Left lobe of liver (tissue), 2 donors: ENCODE results near the gene SNRNP70. TPM values are rescaled to one million over a fixed set of nuclear protein-coding genes. Genes with fewer than 3 reads are reported as not detected.
"Not testable (repeated sequence)": the region's sequence is repeated elsewhere in the genome, so short reads cannot be mapped to it uniquely, and the experiment has no call there.

Experiments used
- ATAC-seq: fragments of 200-7000 bp; cut with Tn5 transposase; one replicate; pipeline ENCODE4 v1.9.1; 2020; ENCODE audit warnings: mild to moderate bottlenecking, moderate library complexity
- DNase-seq: peaks from one replicate; pipeline ENCODE4 v3.0.0-alpha.2; 2020; ENCODE audit warnings: low spot score
- total RNA-seq: library from RNA; stranded (reverse); gene quantifications from one replicate; pipeline ENCODE4 v1.2.1, GENCODE V29; 2021
- donor health status: DM: no; HTN: no; CAD: no; lungs with moderate emphysema.
- donor health status: DM: no; HTN: yes; CAD: no.

SNRNP70 gene
- total RNA-seq, 1 donor from 2014 or later, result 170 TPM

DNA sequence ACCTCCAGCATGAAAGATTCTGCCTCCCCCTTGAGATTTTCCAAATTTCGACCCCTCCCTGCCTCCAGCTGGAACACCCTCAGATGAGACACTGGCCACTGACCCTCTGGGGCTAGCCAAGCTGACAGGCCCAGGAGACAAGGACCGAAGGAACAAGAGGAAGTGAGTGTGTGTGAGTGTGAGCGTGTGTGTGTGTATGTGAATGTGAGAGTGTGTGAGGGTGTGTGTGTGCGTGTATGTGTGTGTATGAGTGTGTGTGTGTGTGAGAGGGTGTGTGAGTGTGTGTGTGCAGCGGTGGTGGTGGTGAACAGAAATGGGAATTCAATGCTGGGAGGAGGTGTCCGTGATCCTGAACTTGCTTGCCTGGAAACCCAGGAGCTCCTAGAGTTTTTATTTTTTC is 56.1 kb downstream of the SNRNP70 start:
- DNase-seq (no peak), ATAC-seq (no peak)

DNA sequence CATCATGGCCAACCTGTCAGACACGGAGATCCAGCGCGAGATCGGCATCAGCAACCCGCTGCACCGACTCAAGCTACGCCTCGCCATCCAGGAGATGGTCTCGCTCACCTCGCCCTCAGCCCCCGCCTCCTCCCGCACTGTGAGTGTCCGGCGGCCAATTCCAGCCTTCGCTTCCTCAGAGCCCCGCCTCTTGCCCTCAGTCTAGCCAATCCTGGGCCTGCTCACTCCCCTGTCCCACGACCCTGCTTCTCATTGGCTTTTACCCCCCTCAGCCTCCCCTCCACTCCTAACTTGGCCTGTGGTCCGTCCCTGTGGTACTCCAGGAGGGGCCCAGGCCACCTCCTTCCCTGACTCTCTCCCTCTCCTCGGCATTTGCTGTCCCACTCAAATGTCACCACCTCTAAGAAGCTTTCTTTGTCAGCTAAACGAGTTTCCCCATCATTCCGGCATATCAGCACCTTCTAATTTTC is 57.6 kb downstream of the SNRNP70 start:
- peak; percentile 83 for ATAC-seq
- no peak for DNase-seq

- DNase-seq (peak; percentile 77), ATAC-seq (peak; percentile 37)
Measured at GRCh38 chr19:49145573-49146407, 60.5 kb downstream of the SNRNP70 start.

GRCh38 chr19:49146408-49146770 is 61.1 kb downstream of the SNRNP70 start:
- DNase-seq, ATAC-seq: not testable (repeated sequence)

- DNase-seq (no peak), ATAC-seq (no peak)
Measured at GRCh38 chr19:49148044-49148682, 62.9 kb downstream of the SNRNP70 start.

DNA sequence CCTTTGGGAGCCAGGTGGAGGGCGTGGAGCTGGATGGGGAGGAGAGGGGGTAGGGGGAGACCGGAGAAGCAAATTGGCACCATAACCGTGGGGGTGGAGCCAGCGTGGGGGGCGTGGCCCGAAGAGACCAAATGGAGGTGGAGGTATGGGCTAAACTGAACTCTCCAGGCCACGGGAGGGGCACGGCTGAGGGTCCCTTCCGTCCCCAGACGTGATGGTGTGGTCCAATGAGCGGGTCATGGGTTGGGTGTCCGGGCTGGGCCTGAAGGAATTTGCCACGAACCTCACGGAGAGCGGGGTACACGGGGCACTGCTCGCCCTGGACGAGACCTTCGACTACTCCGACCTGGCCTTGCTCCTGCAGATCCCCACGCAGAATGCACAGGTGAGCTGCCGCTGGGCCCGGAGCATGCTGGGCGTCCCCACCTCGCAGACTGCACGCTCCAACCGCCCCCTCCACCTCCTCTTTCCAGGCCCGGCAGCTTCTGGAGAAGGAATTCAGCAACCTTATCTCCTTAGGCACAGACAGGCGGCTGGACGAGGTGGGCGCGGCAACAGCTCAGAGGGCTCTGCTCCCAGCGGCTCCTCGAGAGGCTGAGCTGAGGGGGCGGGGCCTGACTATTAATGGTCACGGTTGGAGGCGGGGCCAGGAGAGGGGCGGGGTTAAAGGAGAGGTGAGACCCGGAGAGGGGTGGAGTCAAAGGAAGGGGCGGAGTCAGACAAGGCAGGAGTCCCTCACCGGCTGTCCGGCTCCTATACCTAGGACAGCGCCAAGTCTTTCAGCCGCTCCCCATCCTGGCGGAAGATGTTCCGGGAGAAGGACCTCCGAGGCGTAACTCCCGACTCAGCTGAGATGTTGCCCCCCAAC is 63.8 kb downstream of the SNRNP70 start:
- ATAC-seq (peak; percentile 79), DNase-seq (peak; percentile 97)

DNA sequence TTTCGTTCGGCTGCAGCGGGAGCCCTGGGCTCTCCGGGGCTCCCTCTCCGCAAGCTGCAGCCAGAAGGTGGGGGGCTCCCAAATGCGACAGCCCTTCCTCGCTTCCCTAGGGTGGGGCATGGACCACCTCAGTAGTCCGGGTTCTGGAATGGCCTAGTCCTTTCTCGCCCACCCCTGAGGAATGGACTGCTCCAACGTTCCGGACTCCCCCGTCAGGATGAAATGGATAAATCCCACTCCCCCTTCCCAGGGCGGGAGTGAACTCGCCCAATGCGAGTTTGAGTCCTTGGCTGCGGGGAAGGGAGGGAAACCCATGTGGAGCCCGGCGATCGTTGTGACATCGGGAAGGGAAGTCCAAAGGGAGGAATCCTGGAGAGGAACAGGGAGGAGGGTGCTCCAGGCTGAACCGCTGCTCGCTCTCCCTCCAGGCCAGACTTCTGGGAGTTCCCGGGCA is 64.4 kb downstream of the SNRNP70 start:
- ATAC-seq (peak; percentile 32), DNase-seq (peak; percentile 72)

- DNase-seq (peak; percentile 93), ATAC-seq (peak; percentile 84)
Measured at GRCh38 chr19:49150106-49150943, 65.1 kb downstream of the SNRNP70 start.

DNA sequence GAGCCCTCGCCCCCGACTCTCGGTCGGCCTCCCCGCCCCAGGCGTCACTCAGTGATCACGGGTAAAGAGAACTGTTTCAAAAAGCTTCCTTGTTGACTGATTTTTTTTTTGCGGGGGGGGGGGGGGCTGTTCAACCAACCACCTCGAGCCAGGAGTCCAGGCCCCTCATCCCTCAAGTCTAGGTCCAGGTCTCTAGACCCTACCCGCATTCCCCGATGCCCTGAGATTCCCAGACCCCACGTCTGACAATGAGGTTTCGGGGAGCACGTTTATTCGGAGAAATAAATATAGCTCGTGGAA is 65.6 kb downstream of the SNRNP70 start:
- DNase-seq (no peak), ATAC-seq (no peak)

DNA sequence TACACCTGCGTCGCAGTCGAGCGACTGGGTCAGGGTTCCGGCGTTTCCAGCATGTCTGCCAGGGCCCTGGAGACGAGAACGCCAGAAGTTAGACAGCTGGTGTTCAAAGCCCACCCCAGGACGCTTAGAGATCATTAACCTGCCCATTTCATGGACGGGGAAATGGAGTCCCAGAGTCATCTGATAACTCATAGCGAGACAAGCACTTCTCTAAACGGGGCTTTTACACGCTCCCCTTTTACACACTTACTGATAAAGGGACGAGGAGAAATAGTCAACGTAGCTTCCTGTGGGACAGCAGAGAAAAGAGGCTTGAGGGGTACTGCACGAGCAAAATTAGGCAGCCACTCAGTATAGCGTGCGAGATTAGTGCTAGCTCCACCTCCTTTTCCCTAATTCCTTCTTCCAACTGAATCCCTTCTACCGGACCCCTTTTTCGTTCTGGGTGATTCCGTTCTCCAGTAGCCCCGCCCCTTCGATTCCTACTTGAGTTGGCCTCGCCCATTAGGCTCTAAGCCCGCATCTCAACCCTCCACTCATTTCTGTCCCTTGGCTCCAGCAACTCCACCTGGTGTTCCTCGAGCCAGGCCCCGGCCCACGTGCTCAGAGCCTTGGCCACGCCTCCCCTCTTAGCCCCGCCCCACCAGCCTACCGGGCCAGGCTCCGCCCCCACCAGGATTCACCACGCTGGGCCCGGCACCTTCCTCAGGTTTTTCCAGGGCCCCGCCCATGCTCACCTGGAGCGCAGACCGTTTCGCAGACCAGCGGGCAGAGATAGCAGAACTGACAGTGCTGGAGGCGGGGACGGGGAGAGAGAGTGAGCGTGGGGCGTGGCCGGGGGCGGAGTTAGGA is 66.2 kb downstream of the SNRNP70 start:
- DNase-seq, result peak; percentile 78
- peak; percentile 18 for ATAC-seq

DNA sequence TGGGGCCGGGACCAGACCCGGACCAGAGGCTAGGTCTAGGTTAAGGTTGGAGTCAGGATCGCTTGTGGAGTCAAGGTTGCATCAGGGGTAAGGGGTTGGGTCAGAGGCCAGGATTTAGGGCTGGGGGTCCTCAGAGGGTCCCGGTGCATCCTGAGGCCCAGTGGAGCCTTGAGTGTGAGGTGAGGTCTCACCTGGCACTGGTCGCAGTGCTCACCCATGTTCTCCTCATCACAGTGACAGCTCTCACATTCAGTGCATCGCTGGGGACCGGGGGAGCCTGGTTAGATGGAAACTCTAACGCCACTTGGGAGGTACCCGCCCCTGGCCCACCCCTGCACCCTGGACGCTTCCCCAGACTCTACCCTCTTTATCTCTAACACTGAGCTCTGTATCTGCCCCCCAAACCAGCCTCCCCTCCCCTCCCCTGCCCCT is 66.9 kb downstream of the SNRNP70 start:
- no peak for DNase-seq
- ATAC-seq, result no peak

DNA sequence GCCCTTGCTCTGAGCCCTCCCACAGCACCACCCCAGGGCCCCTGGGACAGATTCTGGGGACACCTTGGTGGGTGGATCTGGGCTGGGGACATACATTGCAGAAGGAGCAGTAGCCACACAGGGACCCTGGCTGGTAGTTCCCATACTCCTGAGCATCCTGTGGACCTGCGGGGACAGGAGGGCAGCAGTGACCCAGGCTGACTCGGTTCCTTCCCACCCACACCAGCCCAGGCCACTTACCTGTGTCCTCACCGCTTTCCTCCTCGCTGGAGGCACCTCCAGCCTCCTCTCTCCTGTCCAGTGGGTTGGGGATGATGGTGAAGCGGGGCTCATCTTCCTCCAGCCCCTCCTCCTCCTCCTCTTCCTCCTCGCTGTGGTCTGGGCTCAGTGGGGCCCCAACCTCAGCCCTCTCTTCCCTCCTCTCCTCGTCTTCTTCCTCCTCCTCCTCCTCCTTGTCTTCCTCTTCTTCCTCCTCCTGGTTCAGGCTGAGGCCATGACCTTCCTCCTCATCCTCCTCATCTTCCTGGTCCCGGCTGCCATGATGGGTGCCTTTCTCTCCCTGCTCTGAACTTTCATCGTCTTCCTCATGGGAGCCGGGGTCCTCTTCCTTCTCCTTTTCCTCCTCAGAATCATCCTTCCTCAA is 68.0 kb downstream of the SNRNP70 start:
- ATAC-seq, result no peak
- DNase-seq, result no peak

DNA sequence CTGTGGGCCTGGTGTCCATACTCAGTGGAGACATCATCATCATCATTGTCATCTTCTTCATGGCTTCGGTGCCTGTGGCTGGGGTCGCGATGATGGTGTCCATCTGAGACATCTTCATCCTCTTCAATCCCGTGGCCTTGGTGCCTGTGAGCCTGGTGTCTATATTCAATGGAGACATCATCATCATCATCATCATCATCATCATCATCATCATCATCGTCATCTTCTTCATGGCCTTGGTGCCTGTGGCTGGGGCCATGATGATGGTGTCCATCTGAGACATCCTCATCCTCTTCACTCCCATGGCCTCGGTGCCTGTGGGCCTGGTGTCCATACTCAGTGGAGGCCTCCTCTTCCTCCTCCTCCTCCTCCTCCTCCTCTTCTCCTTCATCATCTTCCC is 69.0 kb downstream of the SNRNP70 start:
- DNase-seq (no peak), ATAC-seq (no peak)

- DNase-seq, result no peak
- ATAC-seq, result no peak
Measured at GRCh38 chr19:49155005-49155819, 70.0 kb downstream of the SNRNP70 start, which contains the start of gene HRC. Gene HRC, minus strand, starts transcription at chr19:49155396. Its CDS starts 159 bp downstream, at chr19:49155237.

GRCh38 chr19:49155820-49156346 is 70.6 kb downstream of the SNRNP70 start:
- no peak for DNase-seq
- no peak for ATAC-seq

GRCh38 chr19:49157445-49158224 is 72.4 kb downstream of the SNRNP70 start, which contains the start of gene TRPM4:
Gene TRPM4, plus strand, starts transcription at chr19:49157792. Its CDS starts 75 bp downstream, at chr19:49157867.
- DNase-seq (peak; percentile 86), ATAC-seq (peak; percentile 96)
